Effector CD4-positive, alpha-beta T cell (primary cell): Measurements from ENCODE around the gene MUL1.

ENCODE experiments used
- DNase-seq: peaks from one replicate; pipeline ENCODE4 v3.0.0-alpha.2; 2020

The MUL1 gene

GRCh38 chr1:20484519-20485462 is 23.2 kb downstream of the MUL1 start:
- DNase-seq = no peak

GRCh38 chr1:20483833-20484518 is 24.0 kb downstream of the MUL1 start:
- no peak for DNase-seq

- DNase-seq = no peak
These were observed 24.7 kb downstream of the MUL1 start for GRCh38 chr1:20483098-20483832.

- DNase-seq = no peak
These were observed 26.1 kb downstream of the MUL1 start for GRCh38 chr1:20481643-20482498.

GRCh38 chr1:20480951-20481617 is 26.9 kb downstream of the MUL1 start:
- DNase-seq = no peak

GRCh38 chr1:20480243-20480944 is 27.6 kb downstream of the MUL1 start:
- no peak for DNase-seq

GRCh38 chr1:20479840-20480239 is 28.1 kb downstream of the MUL1 start:
- DNase-seq = no peak

- no peak for DNase-seq
These were observed 29.8 kb downstream of the MUL1 start for GRCh38 chr1:20478057-20478635.

GRCh38 chr1:20477348-20478056 is 30.4 kb downstream of the MUL1 start:
- no peak for DNase-seq

- DNase-seq = no peak
These were observed 31.5 kb downstream of the MUL1 start for GRCh38 chr1:20476265-20477038.

- no peak for DNase-seq
These were observed 33.0 kb downstream of the MUL1 start for GRCh38 chr1:20474996-20475395.

GRCh38 chr1:20474333-20474975 is 33.5 kb downstream of the MUL1 start:
- DNase-seq = no peak

GRCh38 chr1:20473894-20474293 is 34.1 kb downstream of the MUL1 start:
- DNase-seq = no peak

- no peak for DNase-seq
These were observed 34.9 kb downstream of the MUL1 start for GRCh38 chr1:20472860-20473711.

GRCh38 chr1:20472121-20472520 is 35.8 kb downstream of the MUL1 start:
- no peak for DNase-seq

GRCh38 chr1:20470194-20470593 is 37.8 kb downstream of the MUL1 start:
- no peak for DNase-seq

- DNase-seq = no peak
These were observed 38.4 kb downstream of the MUL1 start for GRCh38 chr1:20469406-20470076.
